ENCODE data around the gene CCSER2.
"Not testable (repeated sequence)": the region's sequence is repeated elsewhere in the genome, so short reads cannot be mapped to it uniquely, and the experiment has no call there.

Gene CCSER2

DNA sequence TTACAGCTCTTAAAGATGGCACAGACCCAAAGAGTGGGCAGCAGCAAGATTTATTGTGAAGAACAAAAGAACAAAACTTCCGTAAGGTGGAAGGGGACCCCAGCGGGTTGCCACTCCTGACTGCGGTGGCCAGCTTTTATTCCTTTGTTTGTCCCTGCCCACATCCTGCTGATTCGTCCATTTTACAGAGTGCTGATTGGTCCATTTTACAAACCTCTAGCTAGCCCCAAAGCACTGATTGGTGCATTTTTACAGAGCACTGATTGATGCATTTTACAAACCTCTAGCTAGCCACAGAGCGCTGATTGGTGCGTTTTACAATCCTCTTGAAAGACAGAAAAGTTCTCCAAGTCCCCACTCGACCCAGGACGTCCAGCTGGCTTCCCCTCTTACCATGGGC lies 16.8 kb upstream of the CCSER2 start:
- no peak overlapping the region for H3K4me3 ChIP-seq (ENCODE audit: control insufficient read depth, low read depth, low read length)
- DNase-seq (ENCODE audit: low read depth) = no peak
- TF ChIP-seq, protein P1, sequence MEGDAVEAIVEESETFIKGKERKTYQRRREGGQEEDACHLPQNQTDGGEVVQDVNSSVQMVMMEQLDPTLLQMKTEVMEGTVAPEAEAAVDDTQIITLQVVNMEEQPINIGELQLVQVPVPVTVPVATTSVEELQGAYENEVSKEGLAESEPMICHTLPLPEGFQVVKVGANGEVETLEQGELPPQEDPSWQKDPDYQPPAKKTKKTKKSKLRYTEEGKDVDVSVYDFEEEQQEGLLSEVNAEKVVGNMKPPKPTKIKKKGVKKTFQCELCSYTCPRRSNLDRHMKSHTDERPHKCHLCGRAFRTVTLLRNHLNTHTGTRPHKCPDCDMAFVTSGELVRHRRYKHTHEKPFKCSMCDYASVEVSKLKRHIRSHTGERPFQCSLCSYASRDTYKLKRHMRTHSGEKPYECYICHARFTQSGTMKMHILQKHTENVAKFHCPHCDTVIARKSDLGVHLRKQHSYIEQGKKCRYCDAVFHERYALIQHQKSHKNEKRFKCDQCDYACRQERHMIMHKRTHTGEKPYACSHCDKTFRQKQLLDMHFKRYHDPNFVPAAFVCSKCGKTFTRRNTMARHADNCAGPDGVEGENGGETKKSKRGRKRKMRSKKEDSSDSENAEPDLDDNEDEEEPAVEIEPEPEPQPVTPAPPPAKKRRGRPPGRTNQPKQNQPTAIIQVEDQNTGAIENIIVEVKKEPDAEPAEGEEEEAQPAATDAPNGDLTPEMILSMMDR (IDR thresholded peaks at IDR 0.05; ENCODE audit: control insufficient read depth, insufficient read depth, low read depth, low read length, missing control alignments) = no peak

DNA sequence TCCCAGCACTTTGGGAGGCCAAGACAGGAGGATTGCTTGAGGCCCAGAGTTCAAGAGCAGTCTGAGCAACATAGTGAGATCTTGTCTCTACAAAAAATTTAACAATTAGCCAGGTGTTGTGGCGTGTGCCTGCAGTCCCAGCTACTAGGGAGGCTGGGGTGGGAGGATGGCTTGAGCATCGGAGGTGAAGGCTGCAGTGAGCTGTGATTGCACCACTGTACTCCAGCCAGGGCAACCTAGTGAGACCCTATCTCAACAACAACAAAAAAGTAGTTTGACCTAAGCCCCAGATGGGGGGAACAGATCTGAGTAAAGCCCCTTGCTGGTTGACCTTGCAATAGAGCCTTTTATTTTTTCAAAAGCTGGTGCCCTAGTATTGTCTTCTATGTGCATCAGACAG lies 15.6 kb upstream of the CCSER2 start:
- no peak for DNase-seq (ENCODE audit: low read depth)
- no peak overlapping the region for H3K4me3 ChIP-seq (ENCODE audit: control insufficient read depth, low read depth, low read length)
- TF ChIP-seq, protein P1 (IDR thresholded peaks at IDR 0.05; ENCODE audit: control insufficient read depth, insufficient read depth, low read depth, low read length, missing control alignments) = no peak

DNA sequence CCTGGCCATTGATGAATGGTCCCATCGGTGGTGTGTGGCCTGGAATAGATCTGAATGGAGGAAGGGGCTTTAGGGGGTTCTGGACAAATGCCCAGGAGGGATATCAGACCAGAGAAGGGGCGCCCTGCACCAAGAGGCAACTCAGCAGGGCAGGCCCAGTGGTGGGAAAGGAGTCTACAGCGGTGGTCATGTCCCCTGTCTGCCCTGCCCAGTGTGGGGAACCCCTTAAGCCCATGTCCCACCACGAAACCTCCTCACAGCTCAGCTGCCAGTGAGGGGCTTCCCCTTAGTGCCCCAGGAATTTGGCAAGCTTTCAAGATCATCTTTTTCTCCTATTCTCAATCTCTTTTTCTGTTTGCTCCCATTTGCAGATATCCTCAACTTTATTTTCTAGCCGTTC lies 14.1 kb upstream of the CCSER2 start:
- TF ChIP-seq, protein P1 (IDR thresholded peaks at IDR 0.05; ENCODE audit: control insufficient read depth, insufficient read depth, low read depth, low read length, missing control alignments) = no peak
- no peak overlapping the region for H3K4me3 ChIP-seq (ENCODE audit: control insufficient read depth, low read depth, low read length)
- DNase-seq (ENCODE audit: low read depth) = no peak

DNA sequence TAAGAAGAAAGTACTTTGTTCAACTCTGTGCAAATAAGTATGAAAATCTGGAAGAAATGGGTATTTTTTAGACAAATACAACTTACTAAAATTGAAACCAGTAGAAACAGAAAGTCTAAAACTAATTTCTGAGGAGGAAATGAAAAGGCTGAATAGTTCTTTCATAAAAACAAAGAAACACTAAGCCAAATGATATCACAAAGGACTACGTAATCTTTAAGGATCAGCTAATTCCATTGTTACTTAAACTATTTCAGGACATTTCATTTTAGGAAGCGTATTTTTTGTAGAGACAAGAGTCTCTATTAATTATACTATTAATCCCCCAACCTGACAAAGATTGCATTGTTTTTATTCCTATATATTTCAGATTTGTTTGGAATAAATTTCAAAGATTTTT lies 11.2 kb upstream of the CCSER2 start:
- TF ChIP-seq, protein P1 (IDR thresholded peaks at IDR 0.05; ENCODE audit: control insufficient read depth, insufficient read depth, low read depth, low read length, missing control alignments) = no peak
- H3K4me3 ChIP-seq (ENCODE audit: control insufficient read depth, low read depth, low read length) = no peak overlapping the region
- no peak for DNase-seq (ENCODE audit: low read depth)

DNA sequence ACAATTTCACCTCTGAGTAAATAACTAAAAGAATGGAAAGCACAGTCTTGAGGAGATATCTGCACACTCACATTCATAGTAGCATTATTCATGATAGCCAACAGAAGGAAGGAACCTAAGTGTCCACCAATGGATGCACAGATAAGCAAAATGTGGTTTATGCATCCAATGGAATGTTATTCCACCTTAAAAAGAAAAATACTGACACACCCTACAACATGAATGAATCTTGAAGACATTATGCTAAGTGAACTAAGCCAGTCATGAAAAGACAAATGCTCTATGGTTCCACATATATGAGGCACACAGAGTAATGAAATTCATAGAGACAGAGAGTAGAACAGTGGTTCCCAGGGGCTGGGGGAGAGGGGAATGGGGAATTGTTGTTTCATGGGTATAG lies 6.5 kb upstream of the CCSER2 start:
- no peak for DNase-seq (ENCODE audit: low read depth)
- TF ChIP-seq, protein P1 (IDR thresholded peaks at IDR 0.05; ENCODE audit: control insufficient read depth, insufficient read depth, low read depth, low read length, missing control alignments) = no peak
- H3K4me3 ChIP-seq (ENCODE audit: control insufficient read depth, low read depth, low read length) = no peak overlapping the region

DNA sequence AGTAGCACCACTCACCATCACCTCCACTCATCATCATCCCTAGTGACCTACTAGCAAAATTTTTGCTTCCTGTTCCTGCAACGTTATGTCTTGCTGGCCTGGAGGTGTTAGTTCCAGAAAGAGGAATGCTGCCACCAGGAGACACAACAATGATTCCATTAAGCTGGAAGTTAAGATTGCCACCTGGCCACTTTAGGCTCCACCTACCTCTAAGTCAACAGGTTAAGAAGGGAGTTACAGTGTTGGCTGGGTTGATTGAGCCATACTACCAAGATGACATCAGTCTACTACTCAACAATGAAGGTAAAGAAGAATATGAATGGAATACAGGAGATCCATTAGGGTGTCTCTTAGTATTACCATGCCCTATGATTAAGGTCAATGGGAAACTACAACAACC lies 4.8 kb upstream of the CCSER2 start:
- not testable (repeated sequence) for H3K4me3 ChIP-seq (ENCODE audit: control insufficient read depth, low read depth, low read length); DNase-seq (ENCODE audit: low read depth)

DNA sequence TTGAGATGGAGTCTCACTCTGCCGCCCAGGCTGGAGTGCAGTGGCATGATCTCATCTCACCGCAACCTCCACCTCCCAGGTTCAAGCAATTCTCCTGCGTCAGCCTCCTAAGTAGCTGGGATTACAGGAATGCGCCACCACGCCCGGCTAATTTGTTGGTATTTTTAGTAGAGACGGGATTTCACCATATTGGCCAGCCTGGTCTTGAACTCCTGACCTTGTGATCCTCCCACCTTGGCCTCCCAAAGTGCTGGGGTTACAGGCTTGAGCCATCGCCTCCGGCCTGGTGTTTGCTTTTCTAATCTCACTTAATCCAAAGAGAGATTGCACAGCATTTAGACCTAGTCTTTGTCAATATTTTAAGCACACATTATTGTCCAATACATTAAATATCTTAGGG lies 1.4 kb upstream of the CCSER2 start:
- H3K4me3 ChIP-seq (ENCODE audit: control insufficient read depth, low read depth, low read length); DNase-seq (ENCODE audit: low read depth): not testable (repeated sequence)

DNA sequence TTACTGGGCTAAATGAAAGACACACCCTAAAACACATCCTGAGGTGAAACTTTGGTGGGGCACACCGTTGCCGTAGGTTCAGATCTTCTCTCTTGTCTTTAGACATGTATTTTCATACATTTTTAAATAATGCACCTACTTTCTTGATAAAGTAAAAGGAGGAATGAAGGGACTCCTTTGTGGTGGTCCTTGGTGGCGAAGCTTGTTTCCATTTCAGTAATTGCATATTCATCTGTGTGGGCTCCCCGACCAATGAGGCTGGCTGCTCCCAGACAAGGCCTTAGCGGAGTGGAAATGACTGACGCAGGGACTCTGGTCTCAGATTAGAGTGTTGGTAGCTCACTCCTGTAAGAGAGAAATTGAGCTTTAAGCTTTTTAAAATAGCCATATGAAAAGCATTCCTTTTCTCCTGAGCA lies 815 bp downstream of the CCSER2 start:
- H3K4me3 ChIP-seq (ENCODE audit: control insufficient read depth, low read depth, low read length) = peak overlapping the region; percentile 67
- no peak for DNase-seq (ENCODE audit: low read depth)

More for the DNA sequence above, 815 bp downstream of the CCSER2 start:
- TF ChIP-seq, protein P1 (IDR thresholded peaks at IDR 0.05; ENCODE audit: control insufficient read depth, insufficient read depth, low read depth, low read length, missing control alignments) = no peak
